Gastrocnemius medialis (tissue), 4 donors: ENCODE results near the gene SSC5D. TPM values are rescaled to one million over a fixed set of nuclear protein-coding genes. Genes with fewer than 3 reads are reported as not detected.

Experiments
- ATAC-seq, 2 donors: fragments of 150-250 bp; one replicate each; pipeline ENCODE4 v1.9.1; 2016
- DNase-seq, 2 donors: peaks; one replicate each; pipeline ENCODE4 v3.0.0-alpha.2; 2019
- H3K27ac ChIP-seq, 4 donors: fragments of 200-600 bp; sonication (generic); 1 replicate in 1 of 4; 2 replicates in 3 of 4; pipeline ENCODE4 v1.5.1; 2016 to 2018; ENCODE audit warnings: mild to moderate bottlenecking in 2 of 4, moderate library complexity in 1 of 4
- H3K27me3 ChIP-seq, 3 donors: fragments of 200-600 bp; sonication (generic) in 2 of 3; 1 replicate in 1 of 3; 2 replicates in 2 of 3; pipeline versions ENCODE4 v1.5.1 to v1.6.0; 2016 to 2019; ENCODE audit warnings: mild to moderate bottlenecking in 1 of 3, moderate library complexity in 1 of 3
- H3K36me3 ChIP-seq, 2 donors: fragments of 200-600 bp; sonication (generic) in 1 of 2; one replicate each; pipeline ENCODE4 v1.5.1; 2017 to 2018
- H3K4me1 ChIP-seq, 2 donors: fragments of 200-600 bp; sonication (generic) in 1 of 2; one replicate each; pipeline ENCODE4 v1.5.1; 2016 to 2017; ENCODE audit warnings: mild to moderate bottlenecking in 2 of 2
- H3K4me3 ChIP-seq, 4 donors: fragments of 200-600 bp; sonication (generic) in 3 of 4; 1 replicate in 1 of 4; 2 replicates in 3 of 4; pipeline ENCODE4 v1.5.1; 2016 to 2019; ENCODE audit warnings: mild to moderate bottlenecking in 2 of 4
- H3K9me3 ChIP-seq, 3 donors: fragments of 200-600 bp; sonication (generic) in 2 of 3; 1 replicate in 1 of 3; 2 replicates in 2 of 3; pipeline ENCODE4 v1.5.1; 2016 to 2019
- CTCF ChIP-seq, 5 experiments: fragments of 450-650 bp in 3 of 5; fragments of 200-600 bp in 2 of 5; sonication (generic) in 2 of 5; IDR thresholded peaks in 4 of 5; conservative IDR thresholded peaks in 1 of 5; 1 replicate in 4 of 5; 2 replicates in 1 of 5; pipeline ENCODE4 v1.5.1; 2016 to 2019; ENCODE audit warnings: antibody characterized with exemption in 5 of 5, mild to moderate bottlenecking in 3 of 5, moderate library complexity in 3 of 5
- POLR2A ChIP-seq, 2 donors: fragments of 450-650 bp; IDR thresholded peaks; one replicate each; pipeline ENCODE4 v1.6.1; 2017; ENCODE audit warnings: antibody characterized with exemption in 2 of 2, mild to moderate bottlenecking in 2 of 2, moderate library complexity in 2 of 2
- in situ Hi-C, 4 donors: fragments of 200-750 bp; cut with MboI; loops; one replicate each; pipeline versions ENCODE4 v1.15.0 to v1.8.0; 2017; ENCODE audit warnings: low sequenced_read_pairs in 4 of 4
- intact Hi-C: fragments of 100-400 bp; cut with DNase I; formaldehyde crosslinking; loops from one replicate; pipeline ENCODE4 v1.15.1; 2023; ENCODE audit warnings: low total_unique reads
- total RNA-seq, 4 donors: library from RNA; depleted of rRNA; stranded (reverse); fragments of >200 nt; gene quantifications; one replicate each; pipeline versions ENCODE4 v1.1.0 to v1.2.3, GENCODE V29; 2016

SSC5D gene
- total RNA-seq, 4 donors from 2014 or later = 0.53 to 2.2 (median 1.1) TPM

- in situ Hi-C loops = loop anchor here in 1 of 4 donors (10.0 kb wide), 1 partner anchor 359 kb away; the partner anchor contains the start of gene TNNT1
- peak overlapping the region in 1 of 4 donors; percentile 70 for H3K27ac ChIP-seq
Measured at GRCh38 chr19:55504252-55504603, 16.0 kb downstream of the SSC5D start.

GRCh38 chr19:55504981-55505380, 16.7 kb downstream of the SSC5D start:
- Histone ChIP-seq H3K9me3 (no peaks in the 10 kb centered on the region), H3K4me1 (no peaks in the 10 kb centered on the region), H3K36me3 (no peaks in the 10 kb centered on the region), H3K27ac (no peak overlapping the region), H3K27me3 (peaks cover 0 to 16% (median 14%) of the 10 kb centered on the region in 3 donors), H3K4me3 (no peak overlapping the region)
- ATAC-seq = no peak
- in situ Hi-C loops (loop anchor here in 1 of 4 donors (10.0 kb wide), 1 partner anchor 360 kb away; the partner anchor contains the start of gene TNNT1), intact Hi-C loops (loop anchor here (1.0 to 5.0 kb wide), 3 partner anchors 38 to 212 kb away; no protein-coding TSS in a partner anchor)
- no peak for TF ChIP-seq CTCF (IDR thresholded peaks at IDR 0.05 in 4 of 5, conservative IDR thresholded peaks at IDR 0.05 in 1 of 5)
- TF ChIP-seq POLR2A (IDR thresholded peaks at IDR 0.05) = no peak
- DNase-seq = no peak

More at GRCh38 chr19:55504252-55504603, 16.0 kb downstream of the SSC5D start:
- Histone ChIP-seq H3K4me1 (no peaks in the 10 kb centered on the region), H3K36me3 (no peaks in the 10 kb centered on the region), H3K9me3 (no peaks in the 10 kb centered on the region), H3K27me3 (peaks cover 0 to 16% (median 14%) of the 10 kb centered on the region in 3 donors), H3K4me3 (peak overlapping the region in 3 of 4 donors; percentile 39 to 66 (median 55))
- TF ChIP-seq CTCF (IDR thresholded peaks at IDR 0.05 in 4 of 5, conservative IDR thresholded peaks at IDR 0.05 in 1 of 5) (peak in 1 of 5 experiments; percentile 10), POLR2A (IDR thresholded peaks at IDR 0.05) (no peak)
- intact Hi-C loops = loop anchor here (1.0 to 2.0 kb wide), 2 partner anchors 37 to 211 kb away; no protein-coding TSS in a partner anchor
- ATAC-seq = no peak
- DNase-seq = no peak

- H3K4me1 ChIP-seq = no peaks in the 10 kb centered on the region
- intact Hi-C loops (loop anchor here (5.0 kb wide), 1 partner anchor 79 kb away; no protein-coding TSS in a partner anchor), in situ Hi-C loops (loop anchor here in 1 of 4 donors (10.0 kb wide), 1 partner anchor 363 kb away; the partner anchor contains the start of gene TNNT1)
- ATAC-seq (no peak), DNase-seq (no peak)
- H3K36me3 ChIP-seq = no peaks in the 10 kb centered on the region
- H3K27me3 ChIP-seq = peaks cover 0 to 16% (median 14%) of the 10 kb centered on the region in 3 donors
- H3K27ac ChIP-seq = no peak overlapping the region
- TF ChIP-seq CTCF (IDR thresholded peaks at IDR 0.05 in 4 of 5, conservative IDR thresholded peaks at IDR 0.05 in 1 of 5) (no peak), POLR2A (IDR thresholded peaks at IDR 0.05) (no peak)
- no peak overlapping the region for H3K4me3 ChIP-seq
- H3K9me3 ChIP-seq = no peaks in the 10 kb centered on the region
Measured at GRCh38 chr19:55508120-55508519, 19.9 kb downstream of the SSC5D start.

GRCh38 chr19:55516878-55517620, 28.8 kb downstream of the SSC5D start:
- in situ Hi-C loops = loop anchor here (5.0 to 10.0 kb wide), 4 partner anchors 68 to 372 kb away; partner anchors contain the start of genes TNNT1 (in 1 of the 4) and ZNF579 (in 1 of the 4)
- TF ChIP-seq CTCF (IDR thresholded peaks at IDR 0.05 in 4 of 5, conservative IDR thresholded peaks at IDR 0.05 in 1 of 5) = peak; percentile 87 to 96 (median 94)
- TF ChIP-seq POLR2A (IDR thresholded peaks at IDR 0.05) = peak; percentile 72 to 80
- Histone ChIP-seq H3K4me1 (peaks cover 19 to 22% of the 10 kb centered on the region in 2 donors), H3K36me3 (no peaks in the 10 kb centered on the region), H3K27me3 (no peaks in the 10 kb centered on the region), H3K4me3 (peak overlapping the region; percentile 58 to 74 (median 63)), H3K9me3 (no peaks in the 10 kb centered on the region), H3K27ac (peak overlapping the region; percentile 94 to 99 (median 96))
- ATAC-seq (peak; percentile 71 to 88), DNase-seq (peak; percentile 91 to 96)
- intact Hi-C loops = loop anchor here (1.0 to 2.0 kb wide), 3 partner anchors 82 to 115 kb away; partner anchors contain the start of genes FIZ1 and ZNF865
